IMR-90 (cell line): ENCODE results near the gene AKAP8L.

ENCODE experiments used
- MAZ ChIP-seq: IDR thresholded peaks from 2 replicates; pipeline ENCODE4 v1.6.1; 2012; ENCODE audit warnings: low read depth, mild to moderate bottlenecking, low read length, improper control_type of control experiment, moderate library complexity, borderline replicate concordance
- POLR2A ChIP-seq: IDR thresholded peaks from 2 replicates; pipeline ENCODE4 v1.6.1; 2012; ENCODE audit warnings: mild to moderate bottlenecking, low read depth, low read length

DNA sequence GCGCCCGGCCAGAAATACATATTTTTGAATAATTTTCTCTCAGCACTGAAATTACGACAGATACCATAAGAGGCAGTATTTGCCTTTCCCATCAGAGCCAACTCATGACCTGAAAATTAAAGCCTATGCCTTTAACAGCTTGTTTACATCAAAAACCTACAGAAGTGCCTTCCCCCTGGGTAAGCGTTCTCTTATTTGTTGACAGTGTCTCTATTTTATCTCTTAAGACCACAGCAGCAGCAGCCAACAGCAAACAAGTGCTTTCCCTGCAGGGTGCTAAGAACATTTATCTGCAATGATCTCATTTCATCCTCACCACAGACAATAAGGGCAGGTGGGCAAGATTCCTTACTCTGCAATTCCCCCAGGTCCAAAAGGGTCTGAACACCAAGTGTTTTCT lies 6.0 kb downstream of the AKAP8L start:
- TF ChIP-seq POLR2A: no peak
- TF ChIP-seq MAZ: no peak
